Panc1 (cell line): ENCODE measurements around the gene PODNL1. TPM values are rescaled to one million over a fixed set of nuclear protein-coding genes. Genes with fewer than 3 reads are reported as not detected.
A peak's percentile ranks its signal among the peaks of the same experiment; 100 is the strongest.

Source experiments
- ATAC-seq: fragments of 200-7000 bp; cut with Tn5 transposase; 2 replicates; pipeline ENCODE4 v1.9.1; 2020; ENCODE audit warnings: mild to moderate bottlenecking, moderate library complexity
- BruUV-seq: library from RNA; stranded (reverse); fragments of 400-500 nt; replicated peaks from 2 replicates; lab custom pipeline; 2021; lab: Mats Ljungman, UMichigan
- CTCF ChIA-PET: fragments of 300-600 bp; sonication (Branson Sonifier 250); formaldehyde crosslinking; loops from one replicate; lab custom pipeline; 2022; ENCODE audit warnings: antibody characterized with exemption; lab: Charles Lee
- POLR2A ChIA-PET: fragments of 300-600 bp; sonication (Branson Sonifier 250); formaldehyde crosslinking; loops from one replicate; lab custom pipeline; 2022; ENCODE audit warnings: antibody characterized with exemption; lab: Charles Lee
- DNase-seq: peaks from one replicate; pipeline ENCODE4 v3.0.0-alpha.2; 2010; ENCODE audit warnings: low read depth, low spot score
- H3K27ac ChIP-seq: 2 replicates; pipeline ENCODE4 v1.5.1; 2011; ENCODE audit warnings: mild to moderate bottlenecking, low read length, inconsistent platforms
- H3K27me3 ChIP-seq: fragments of 200-500 bp; sonication (Bioruptor generic); 2 replicates; pipeline ENCODE4 v1.6.0; 2014; ENCODE audit warnings: low read length, inconsistent platforms; ENCODE audit not compliant: control insufficient read depth, insufficient read depth
- H3K36me3 ChIP-seq: fragments of 200-500 bp; sonication (Bioruptor generic); 2 replicates; pipeline ENCODE4 v1.5.1; 2014; ENCODE audit warnings: inconsistent platforms, mild to moderate bottlenecking, low read length, moderate library complexity; ENCODE audit not compliant: control insufficient read depth, insufficient read depth
- H3K4me1 ChIP-seq: 2 replicates; pipeline ENCODE4 v1.5.1; 2011; ENCODE audit warnings: inconsistent platforms, mild to moderate bottlenecking, low read length, moderate library complexity; ENCODE audit not compliant: control insufficient read depth, insufficient read depth
- H3K4me3 ChIP-seq, 2 experiments: 2 replicates each; pipeline ENCODE4 v1.5.1; 2011 to 2012; ENCODE audit warnings: low read depth in 2 of 2, low read length in 2 of 2, mild to moderate bottlenecking in 2 of 2, inconsistent platforms in 1 of 2, moderate library complexity in 1 of 2
- H3K9me3 ChIP-seq: fragments of 200-500 bp; sonication (Bioruptor generic); 2 replicates; pipeline ENCODE4 v1.5.1; 2014; ENCODE audit warnings: low read depth, mild to moderate bottlenecking, inconsistent platforms, low read length, moderate library complexity; ENCODE audit not compliant: control insufficient read depth, insufficient read depth
- POLR2AphosphoS5 ChIP-seq: IDR thresholded peaks from 2 replicates; pipeline ENCODE4 v1.6.1; 2012; ENCODE audit warnings: mild to moderate bottlenecking, low read depth, low read length, moderate library complexity
- SIN3A ChIP-seq: IDR thresholded peaks from 2 replicates; pipeline ENCODE4 v1.6.1; 2012; ENCODE audit warnings: low read depth, mild to moderate bottlenecking, low read length, moderate library complexity, borderline replicate concordance; ENCODE audit not compliant: insufficient read depth
- TCF7L2 ChIP-seq: IDR thresholded peaks from 2 replicates; pipeline ENCODE4 v1.6.1; 2011; ENCODE audit warnings: mild to moderate bottlenecking, low read depth, low read length, inconsistent platforms
- in situ Hi-C: cut with HindIII; loops from 2 replicates; pipeline ENCODE4 v1.10.0; 2016; ENCODE audit warnings: low sequenced_read_pairs, low pct_unique_long_range_greater_than_20kb
- intact Hi-C: fragments of 100-400 bp; cut with micrococcal nuclease; formaldehyde crosslinking; loops from one replicate; pipeline ENCODE4 v1.10.0; 2022; ENCODE audit not compliant: unreplicated experiment
- total RNA-seq: library from RNA; stranded (reverse); gene quantifications from one replicate; pipeline ENCODE4 v1.2.1, GENCODE V29; 2021; ENCODE audit not compliant: unreplicated experiment
- TF ChIP-seq, protein P1 (sequence below), 2 experiments: IDR thresholded peaks; 2 replicates each; pipeline ENCODE4 v1.6.1; 2011 to 2012; ENCODE audit warnings: low read depth in 2 of 2, control low read depth in 1 of 2, low read length in 1 of 2, mild to moderate bottlenecking in 1 of 2, moderate library complexity in 1 of 2; ENCODE audit not compliant: insufficient read depth in 1 of 2
- TF ChIP-seq, protein P2 (sequence below): fragments of 450-650 bp; IDR thresholded peaks from 2 replicates; pipeline ENCODE4 v1.5.1; 2017; ENCODE audit warnings: mild to moderate bottlenecking

The PODNL1 gene
- total RNA-seq, 1 experiment from 2014 or later, result 1.4 TPM

DNA sequence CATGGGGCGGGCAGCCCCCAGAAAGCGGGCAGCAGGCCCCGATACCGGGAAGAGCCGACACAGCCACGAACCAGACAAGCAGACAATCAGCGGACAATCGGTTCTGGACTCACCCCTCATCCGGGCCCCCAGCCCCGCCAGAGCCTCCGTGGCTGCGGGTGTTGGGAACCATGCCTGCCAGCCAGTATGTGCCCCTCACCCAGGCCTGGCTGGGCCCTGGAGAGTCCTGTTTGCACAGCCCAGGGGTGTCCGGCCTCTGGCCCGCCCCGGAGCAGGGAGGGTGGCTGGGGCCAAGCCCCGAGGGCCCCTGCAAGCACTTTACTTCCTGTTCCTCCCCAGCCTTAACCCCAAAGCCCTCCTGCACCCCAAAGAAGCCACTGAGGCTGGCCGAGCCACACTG lies 7.8 kb downstream of the PODNL1 start:
- no peaks in the 10 kb centered on the region for H3K9me3 ChIP-seq
- TF ChIP-seq TCF7L2, result no peak
- TF ChIP-seq SIN3A, result no peak
- TF ChIP-seq POLR2AphosphoS5, result no peak
- TF ChIP-seq, protein P1, sequence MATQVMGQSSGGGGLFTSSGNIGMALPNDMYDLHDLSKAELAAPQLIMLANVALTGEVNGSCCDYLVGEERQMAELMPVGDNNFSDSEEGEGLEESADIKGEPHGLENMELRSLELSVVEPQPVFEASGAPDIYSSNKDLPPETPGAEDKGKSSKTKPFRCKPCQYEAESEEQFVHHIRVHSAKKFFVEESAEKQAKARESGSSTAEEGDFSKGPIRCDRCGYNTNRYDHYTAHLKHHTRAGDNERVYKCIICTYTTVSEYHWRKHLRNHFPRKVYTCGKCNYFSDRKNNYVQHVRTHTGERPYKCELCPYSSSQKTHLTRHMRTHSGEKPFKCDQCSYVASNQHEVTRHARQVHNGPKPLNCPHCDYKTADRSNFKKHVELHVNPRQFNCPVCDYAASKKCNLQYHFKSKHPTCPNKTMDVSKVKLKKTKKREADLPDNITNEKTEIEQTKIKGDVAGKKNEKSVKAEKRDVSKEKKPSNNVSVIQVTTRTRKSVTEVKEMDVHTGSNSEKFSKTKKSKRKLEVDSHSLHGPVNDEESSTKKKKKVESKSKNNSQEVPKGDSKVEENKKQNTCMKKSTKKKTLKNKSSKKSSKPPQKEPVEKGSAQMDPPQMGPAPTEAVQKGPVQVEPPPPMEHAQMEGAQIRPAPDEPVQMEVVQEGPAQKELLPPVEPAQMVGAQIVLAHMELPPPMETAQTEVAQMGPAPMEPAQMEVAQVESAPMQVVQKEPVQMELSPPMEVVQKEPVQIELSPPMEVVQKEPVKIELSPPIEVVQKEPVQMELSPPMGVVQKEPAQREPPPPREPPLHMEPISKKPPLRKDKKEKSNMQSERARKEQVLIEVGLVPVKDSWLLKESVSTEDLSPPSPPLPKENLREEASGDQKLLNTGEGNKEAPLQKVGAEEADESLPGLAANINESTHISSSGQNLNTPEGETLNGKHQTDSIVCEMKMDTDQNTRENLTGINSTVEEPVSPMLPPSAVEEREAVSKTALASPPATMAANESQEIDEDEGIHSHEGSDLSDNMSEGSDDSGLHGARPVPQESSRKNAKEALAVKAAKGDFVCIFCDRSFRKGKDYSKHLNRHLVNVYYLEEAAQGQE (IDR thresholded peaks at IDR 0.05; ENCODE audit: insufficient read depth in 1 of 2, low read depth in 2 of 2, low read length in 1 of 2), result no peak
- TF ChIP-seq, protein P2, sequence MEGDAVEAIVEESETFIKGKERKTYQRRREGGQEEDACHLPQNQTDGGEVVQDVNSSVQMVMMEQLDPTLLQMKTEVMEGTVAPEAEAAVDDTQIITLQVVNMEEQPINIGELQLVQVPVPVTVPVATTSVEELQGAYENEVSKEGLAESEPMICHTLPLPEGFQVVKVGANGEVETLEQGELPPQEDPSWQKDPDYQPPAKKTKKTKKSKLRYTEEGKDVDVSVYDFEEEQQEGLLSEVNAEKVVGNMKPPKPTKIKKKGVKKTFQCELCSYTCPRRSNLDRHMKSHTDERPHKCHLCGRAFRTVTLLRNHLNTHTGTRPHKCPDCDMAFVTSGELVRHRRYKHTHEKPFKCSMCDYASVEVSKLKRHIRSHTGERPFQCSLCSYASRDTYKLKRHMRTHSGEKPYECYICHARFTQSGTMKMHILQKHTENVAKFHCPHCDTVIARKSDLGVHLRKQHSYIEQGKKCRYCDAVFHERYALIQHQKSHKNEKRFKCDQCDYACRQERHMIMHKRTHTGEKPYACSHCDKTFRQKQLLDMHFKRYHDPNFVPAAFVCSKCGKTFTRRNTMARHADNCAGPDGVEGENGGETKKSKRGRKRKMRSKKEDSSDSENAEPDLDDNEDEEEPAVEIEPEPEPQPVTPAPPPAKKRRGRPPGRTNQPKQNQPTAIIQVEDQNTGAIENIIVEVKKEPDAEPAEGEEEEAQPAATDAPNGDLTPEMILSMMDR, result no peak
- H3K27me3 ChIP-seq, result no peaks in the 10 kb centered on the region
- POLR2A ChIA-PET, result interaction anchor here (0.5 kb wide), 1 partner anchor 26 kb away, joined by 8 read pairs; no protein-coding TSS in a partner anchor
- intact Hi-C loops, result no loop called here
- H3K36me3 ChIP-seq, result no peaks in the 10 kb centered on the region
- TSS peak; percentile 67 for BruUV-seq
- CTCF ChIA-PET, result no interaction called here
- DNase-seq, result no peak
- ATAC-seq, result no peak
- in situ Hi-C loops, result no loop called here
- H3K4me1 ChIP-seq, result no peaks in the 10 kb centered on the region
- H3K27ac ChIP-seq, result no peak overlapping the region
- no peak overlapping the region for H3K4me3 ChIP-seq

DNA sequence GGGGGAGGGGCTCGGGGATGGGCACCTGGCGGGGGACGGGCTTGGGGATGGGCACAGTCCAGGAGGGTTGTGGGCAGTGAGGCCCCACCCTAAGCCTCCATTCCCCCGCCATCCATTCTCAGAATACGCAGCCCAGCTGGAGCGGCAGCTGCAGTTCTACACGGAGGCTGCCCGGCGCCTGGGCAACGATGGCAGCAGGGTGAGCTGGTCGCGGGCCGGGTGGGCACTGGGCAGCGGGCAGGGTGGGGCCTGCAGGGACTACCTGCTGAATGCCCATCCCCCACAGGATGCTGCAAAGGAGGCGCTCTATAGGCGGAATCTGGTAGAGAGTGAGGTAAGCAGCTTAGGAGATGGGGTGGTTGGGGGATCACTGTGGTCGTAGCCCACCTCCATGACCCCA lies 8.3 kb downstream of the PODNL1 start:
- H3K27ac ChIP-seq, result no peak overlapping the region
- ChIA-PET CTCF (no interaction called here), POLR2A (no interaction called here)
- intact Hi-C loops (no loop called here), in situ Hi-C loops (no loop called here)
- no peaks in the 10 kb centered on the region for H3K36me3 ChIP-seq
- no TSS peak for BruUV-seq
- ATAC-seq (no peak), DNase-seq (no peak)
- no peaks in the 10 kb centered on the region for H3K9me3 ChIP-seq
- H3K27me3 ChIP-seq, result no peaks in the 10 kb centered on the region
- TF ChIP-seq, protein P1 (IDR thresholded peaks at IDR 0.05; ENCODE audit: insufficient read depth in 1 of 2, low read depth in 2 of 2, low read length in 1 of 2), result no peak
- no peak for TF ChIP-seq TCF7L2
- H3K4me3 ChIP-seq, result no peak overlapping the region
- H3K4me1 ChIP-seq, result no peaks in the 10 kb centered on the region
